Limb (tissue), 2 donors: ENCODE results near the gene ANO4.
"Not testable (repeated sequence)": the region's sequence is repeated elsewhere in the genome, so short reads cannot be mapped to it uniquely, and the experiment has no call there.

Experiments used
- DNase-seq, 2 donors: peaks; one replicate each; pipeline ENCODE4 v3.0.0-alpha.2; 2016; ENCODE audit errors: extremely low spot score in 2 of 2

ANO4 gene

DNA sequence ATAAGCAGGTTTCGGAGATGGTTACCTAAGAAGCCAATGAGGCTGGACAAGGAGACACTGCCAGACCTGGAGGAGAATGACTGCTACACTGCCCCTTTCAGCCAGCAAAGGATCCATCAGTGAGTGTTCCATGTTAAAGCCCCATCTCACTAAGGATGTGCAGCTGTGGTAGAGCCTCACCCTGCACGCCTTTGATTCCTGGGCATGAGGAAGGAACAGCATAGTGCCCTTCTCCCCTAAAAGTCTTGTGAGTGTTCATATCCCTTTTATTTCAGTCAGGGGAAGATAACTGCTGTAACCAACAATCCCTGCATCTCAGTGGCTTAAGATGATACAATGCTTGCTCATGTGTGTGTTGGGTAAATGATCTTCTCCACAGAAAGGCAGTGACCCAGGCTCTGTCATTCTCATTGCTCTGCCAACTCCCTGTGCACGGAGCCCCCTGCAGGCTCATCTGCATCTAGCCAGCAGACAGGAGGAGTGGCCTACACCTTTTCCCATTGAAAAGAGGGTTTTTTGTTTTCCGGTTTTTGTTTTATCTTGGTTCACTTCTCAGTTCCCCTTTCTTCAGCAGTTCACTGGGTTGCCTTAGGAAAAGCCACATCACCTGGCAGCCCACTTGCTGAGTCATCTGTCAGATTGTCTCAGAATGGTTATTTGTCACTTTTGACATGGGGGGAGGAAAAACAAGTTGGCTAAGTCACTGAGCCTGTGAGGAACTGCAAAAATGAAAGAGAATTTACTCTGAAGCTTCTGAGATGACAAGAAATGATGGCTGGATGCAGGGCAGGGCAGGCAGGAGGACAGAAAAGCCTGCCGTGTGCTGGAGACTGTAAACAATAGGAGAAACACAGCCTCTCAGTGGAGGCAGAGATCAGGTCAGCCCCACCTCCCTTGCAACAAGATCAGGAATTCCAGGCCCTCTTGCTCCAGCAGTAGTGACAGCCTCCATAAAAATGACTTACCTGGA, 193.3 kb downstream of the ANO4 start:
- no peak for DNase-seq

DNA sequence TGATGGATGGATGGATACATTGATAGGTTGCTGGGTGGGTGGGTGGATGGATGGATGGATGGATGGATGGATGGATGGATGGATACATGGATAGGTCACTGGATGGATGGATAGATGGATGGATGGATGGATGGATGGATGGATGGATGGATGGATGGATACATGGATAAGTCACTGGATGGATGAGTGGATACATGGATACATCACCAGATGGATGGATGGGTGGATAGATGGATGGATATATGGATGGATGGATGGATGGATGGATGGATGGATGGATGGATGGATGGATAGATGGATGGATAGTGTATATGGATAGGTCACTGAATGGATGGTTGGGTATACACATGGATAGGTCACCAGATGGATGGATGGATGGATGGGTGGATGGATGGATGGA, 194.9 kb downstream of the ANO4 start:
- not testable (repeated sequence) for DNase-seq

DNA sequence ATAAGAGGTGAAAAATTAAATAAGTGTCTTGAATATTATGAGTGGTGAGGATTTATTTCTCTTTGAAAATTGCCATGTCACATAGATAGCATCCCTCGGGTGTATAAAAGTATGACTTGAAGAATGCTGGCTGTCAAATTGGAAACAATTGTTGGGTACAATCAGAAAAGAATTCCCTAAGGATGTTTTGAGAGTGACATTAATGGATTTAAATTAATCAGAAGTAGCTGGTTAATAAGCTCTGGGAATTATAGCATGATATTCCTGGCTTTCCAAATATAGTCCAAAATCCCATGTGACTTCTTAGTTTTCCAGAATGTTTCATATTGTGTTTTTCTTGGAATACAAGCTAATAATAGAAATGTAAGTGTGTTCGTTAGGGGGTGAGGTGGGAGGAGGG, 196.5 kb downstream of the ANO4 start:
- DNase-seq, result no peak

GRCh38 chr12:100992194-100992593, 197.6 kb downstream of the ANO4 start:
- no peak for DNase-seq

DNA sequence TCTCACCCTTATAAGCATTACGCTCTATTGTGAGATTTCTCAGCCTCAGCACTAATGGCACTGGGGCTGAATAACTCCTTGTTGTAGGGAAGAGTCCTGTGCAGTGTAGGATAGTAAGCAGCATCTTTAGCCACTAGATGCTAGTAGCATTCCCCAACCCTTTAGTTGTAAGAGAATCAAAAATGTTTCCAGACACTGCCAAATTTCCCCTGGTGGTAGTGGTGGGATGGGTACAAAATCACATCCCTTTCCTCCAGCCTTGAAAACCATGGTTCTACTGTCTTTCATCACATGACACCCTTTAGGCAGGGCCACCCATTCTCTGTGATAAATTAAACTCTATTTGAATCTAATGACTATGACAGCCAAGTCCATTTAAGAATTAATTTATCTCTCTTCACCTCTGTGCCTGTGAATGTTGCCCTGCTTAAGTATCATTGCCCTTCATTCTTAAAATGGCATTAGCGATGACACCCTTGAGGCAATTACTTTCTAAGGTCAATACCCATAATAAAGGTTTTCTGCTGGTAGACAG, 199.4 kb downstream of the ANO4 start:
- no peak for DNase-seq

- DNase-seq, result no peak
Measured at GRCh38 chr12:100995201-100995600, 200.6 kb downstream of the ANO4 start.

DNA sequence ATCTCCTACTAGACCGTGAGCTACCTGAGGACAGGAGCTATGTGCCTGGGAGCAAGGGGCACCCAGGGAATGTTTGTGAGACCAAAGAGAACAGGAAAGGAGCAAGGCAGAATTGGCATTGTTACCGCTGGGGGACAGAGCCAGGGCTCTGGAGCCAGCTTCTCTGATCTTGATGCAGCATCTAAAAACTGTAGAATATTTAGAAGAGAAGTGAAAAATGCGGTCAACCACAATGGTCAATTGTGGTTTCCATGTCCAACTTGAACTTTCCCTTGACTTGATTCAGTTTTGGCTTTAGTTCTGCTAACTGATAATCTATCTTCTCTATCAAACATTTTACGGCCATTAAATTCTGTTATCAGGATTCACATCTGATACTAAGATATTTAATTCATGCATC, 201.2 kb downstream of the ANO4 start:
- no peak for DNase-seq

- no peak for DNase-seq
Measured at GRCh38 chr12:101001669-101002068, 207.1 kb downstream of the ANO4 start.

DNA sequence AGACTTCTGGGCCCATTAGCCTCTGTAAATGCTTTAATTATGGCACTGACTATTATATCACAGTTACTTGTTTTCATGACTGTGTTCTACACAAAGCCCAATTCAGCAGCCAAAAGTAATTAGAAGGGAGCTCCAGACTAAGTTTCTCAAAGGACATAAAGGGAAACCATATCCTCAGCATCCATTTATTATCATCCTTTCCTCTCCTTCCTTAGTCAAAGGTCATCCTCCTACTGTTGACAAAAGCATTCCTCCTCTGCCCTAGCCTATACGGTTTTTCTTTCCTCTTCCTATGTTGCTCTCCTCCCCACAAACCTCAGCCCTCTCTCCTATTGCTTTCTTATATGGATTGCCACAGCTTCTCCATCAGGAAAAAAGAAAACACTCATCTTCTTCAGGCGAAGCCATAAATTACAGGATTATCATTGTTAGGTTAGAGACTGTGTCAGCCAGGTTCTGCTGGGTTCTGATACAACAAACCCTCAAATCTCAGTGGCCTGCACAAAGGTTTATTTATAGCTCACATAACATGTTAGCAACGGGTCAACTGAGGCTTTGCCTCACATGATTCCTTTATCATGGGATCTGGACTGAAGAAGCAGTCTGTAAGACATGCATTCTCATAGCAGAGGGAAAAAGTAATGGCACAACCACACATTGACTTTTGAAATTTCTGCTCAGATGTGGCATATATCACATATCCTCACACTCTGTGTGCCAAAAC, 208.3 kb downstream of the ANO4 start:
- DNase-seq, result no peak

DNA sequence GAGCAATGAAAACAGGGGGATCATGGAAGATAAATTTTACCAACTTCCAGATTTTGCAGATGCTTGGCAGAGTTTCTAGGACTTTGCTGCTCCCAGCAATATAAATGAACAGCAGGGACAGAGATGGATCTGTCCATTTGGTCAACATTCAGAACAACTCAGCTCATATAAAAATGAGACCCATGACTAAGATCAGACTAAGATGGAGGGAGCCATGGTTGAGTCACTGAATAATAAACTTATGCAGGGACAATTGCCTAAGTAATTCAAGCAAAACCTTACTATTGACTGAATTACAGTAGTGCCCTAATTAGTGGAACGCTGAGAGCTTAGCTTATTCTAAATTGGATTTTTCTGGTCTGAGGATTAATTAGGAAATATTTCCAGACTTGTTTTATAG, 210.3 kb downstream of the ANO4 start:
- no peak for DNase-seq

- no peak for DNase-seq
Measured at GRCh38 chr12:101009274-101009673, 214.7 kb downstream of the ANO4 start.

- DNase-seq, result no peak
Measured at GRCh38 chr12:101010896-101011295, 216.3 kb downstream of the ANO4 start.

DNA sequence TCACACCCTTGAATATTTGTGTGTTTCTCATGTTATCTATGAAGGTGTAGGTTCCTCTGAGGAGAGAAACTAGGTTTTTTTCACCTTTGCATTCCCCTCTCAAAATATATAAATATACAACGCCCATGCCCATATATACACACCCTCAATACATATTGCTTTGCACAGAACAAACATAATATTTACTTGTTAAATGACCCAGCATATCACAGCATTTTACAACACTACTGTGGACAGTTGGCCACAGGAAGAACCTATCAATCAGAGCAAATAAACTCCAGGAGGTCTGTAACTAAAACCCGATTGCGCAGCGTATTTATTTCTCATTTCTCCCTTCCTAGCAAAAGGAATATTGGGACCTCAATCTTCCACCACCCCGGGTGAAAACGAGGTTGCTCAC, 219.4 kb downstream of the ANO4 start:
- no peak for DNase-seq

DNA sequence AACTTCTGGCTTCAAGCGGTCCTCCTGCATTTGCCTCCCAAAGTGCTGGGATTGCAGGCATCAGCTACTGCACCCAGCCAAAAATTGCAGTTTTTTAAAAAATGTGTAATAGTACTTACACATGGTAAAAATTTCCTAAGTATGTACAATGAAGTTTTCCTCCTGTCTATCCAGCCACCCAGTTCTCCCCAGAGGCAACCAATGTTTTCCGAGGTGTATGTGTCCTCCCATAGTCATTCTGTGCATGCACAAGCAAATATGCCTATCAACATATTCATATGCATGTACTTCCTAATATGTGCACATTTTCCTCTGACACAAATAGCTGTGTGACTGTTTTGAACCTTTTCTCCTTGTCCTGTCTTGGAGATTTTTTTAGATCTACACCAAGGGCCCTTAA, 220.5 kb downstream of the ANO4 start:
- DNase-seq, result no peak

- DNase-seq, result no peak
Measured at GRCh38 chr12:101018540-101018939, 224.0 kb downstream of the ANO4 start.

GRCh38 chr12:101019201-101019600, 224.6 kb downstream of the ANO4 start:
- DNase-seq, result no peak

DNA sequence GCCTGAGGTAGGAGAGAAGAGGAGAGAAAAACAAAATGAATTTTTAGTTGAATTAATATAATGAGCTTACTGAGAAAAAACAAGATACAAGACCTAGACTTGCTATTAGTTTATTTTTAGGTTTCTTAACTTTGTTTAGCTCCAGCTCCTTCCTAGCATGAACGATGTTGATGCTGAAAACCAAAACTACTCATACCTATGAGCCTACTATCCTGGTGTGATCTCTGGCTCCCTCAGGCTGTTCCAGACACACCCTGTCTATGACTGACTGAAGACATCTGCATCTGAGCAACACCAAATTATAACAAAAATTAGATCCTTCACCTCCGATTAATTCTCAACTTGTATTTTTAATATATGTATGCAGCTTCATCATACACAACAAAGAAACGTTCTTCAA, 225.1 kb downstream of the ANO4 start:
- no peak for DNase-seq

DNA sequence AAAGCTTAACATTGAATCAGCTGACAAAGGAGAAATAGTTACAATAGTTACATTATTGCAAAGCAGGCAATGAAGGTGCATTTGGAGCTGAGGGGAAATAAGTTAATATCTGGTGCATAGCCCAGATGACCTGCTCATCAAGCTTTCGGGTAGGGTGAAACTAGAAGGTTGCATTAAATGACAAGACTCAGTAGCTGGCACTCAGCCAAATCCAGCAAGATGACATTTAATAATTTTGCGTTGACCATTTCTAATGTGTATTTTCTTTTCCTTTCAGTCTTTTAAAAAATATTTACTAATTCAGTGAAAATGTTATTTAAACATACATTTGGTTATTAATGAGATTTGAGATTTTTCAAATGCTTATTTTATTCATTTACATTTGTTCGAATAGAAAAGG, 226.9 kb downstream of the ANO4 start:
- DNase-seq, result no peak

DNA sequence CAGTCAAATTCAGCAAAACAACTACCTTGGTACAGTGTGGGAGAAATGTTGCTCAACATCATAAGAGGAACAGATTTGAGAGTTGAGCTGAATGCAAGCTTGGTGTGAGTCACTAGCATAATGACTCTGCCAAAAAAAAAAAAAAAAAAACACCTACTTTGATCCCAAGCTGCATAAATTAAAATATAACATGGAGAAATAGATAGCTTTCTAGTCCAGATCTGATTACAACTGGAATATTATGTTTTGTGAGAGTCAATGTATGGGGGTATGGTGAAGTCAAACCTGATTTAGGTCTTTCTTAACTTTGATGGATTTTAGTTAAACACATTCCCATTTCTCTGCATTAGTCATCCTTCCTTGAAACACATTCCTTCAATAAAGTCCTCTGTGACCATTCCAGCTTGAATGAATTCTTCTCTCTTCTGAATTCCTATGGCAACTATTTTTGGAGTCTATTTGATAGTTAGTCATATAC, 227.4 kb downstream of the ANO4 start:
- DNase-seq, result no peak

DNA sequence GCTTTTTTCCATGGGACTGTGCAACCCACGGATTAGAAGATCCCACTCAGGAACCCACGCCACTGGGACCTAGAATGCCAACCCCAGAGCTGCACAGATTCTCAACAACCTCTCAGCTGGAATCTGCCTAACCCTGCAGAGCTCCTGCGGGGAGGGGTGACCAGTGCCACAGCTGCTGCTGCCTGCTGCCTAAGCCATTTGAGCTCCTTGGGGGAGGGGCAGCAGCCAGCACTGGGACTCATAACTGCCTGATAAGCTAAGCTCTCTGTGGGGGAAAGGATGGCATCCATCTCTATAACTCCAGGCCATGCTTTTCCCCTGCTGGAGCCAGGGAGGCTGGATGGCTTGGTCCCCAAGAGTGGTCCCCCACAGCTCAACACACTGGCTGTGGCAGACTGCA, 232.6 kb downstream of the ANO4 start:
- no peak for DNase-seq

DNA sequence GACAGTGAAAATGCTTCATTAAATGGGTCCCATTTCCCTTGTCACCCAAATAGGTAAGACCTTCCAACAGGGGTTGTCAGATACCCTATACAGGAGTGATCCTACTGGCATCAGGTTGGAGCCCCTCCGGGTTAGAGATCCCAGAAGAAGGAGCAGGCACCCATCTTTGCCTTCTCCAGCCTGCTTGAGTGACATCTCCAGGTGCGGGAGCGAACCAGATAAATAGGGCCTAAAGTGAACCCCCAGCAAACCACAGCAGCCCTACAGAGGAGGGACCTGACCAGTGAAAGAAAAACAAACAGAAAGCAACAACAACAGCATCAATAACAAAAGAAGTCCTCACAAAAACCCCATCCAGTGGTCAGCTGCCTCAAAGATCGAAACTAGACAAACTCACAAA, 233.2 kb downstream of the ANO4 start:
- DNase-seq, result no peak

GRCh38 chr12:101038289-101038871, 243.8 kb downstream of the ANO4 start:
- no peak for DNase-seq
